GF-D8 (cell line): ENCODE measurements around the gene TSSK3.
A peak's percentile ranks its signal among the peaks of the same experiment; 100 is the strongest.

Source experiments
- DNase-seq: peaks from one replicate; lab custom pipeline; 2025; lab: John Stamatoyannopoulos, UW

TSSK3 gene

DNA sequence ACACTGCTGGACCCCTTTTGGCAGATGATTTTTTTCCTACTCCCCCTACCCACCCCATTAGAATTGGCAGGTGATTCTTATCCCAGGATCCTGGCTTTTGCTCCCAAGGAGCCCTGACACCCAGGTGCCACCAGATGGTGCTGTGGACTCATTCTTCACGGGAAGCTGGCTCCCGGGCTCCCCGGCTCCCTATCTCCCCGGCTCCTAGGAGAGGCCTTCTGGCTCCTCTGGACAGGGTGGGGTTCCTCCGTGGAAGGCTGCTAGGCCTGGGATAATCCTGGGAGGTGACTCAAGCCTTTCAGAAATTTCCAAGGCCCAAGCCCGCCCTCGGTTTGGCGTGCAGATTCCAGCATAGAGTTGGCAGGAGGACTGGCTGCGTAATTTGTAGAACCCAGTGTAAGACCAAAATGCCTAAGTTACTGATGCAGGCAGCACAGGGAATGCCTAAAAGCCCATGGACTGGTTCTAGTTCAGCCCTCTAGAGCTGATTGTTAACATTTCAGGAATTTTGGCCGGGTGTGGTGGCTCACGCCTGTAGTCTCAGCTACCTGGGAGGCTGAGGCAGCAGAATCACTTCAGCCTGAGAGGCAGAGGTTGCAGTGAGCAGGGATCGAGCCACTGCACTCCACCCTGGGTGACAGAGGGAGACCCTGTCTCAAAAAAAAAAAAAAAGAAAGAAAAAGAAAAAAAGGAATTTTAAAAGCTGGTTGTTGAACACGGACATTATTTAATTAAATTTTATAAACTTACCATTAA is 38.7 kb downstream of the TSSK3 start:
- DNase-seq, result no peak

GRCh38 chr1:32404946-32405345 is 42.6 kb downstream of the TSSK3 start:
- no peak for DNase-seq

DNA sequence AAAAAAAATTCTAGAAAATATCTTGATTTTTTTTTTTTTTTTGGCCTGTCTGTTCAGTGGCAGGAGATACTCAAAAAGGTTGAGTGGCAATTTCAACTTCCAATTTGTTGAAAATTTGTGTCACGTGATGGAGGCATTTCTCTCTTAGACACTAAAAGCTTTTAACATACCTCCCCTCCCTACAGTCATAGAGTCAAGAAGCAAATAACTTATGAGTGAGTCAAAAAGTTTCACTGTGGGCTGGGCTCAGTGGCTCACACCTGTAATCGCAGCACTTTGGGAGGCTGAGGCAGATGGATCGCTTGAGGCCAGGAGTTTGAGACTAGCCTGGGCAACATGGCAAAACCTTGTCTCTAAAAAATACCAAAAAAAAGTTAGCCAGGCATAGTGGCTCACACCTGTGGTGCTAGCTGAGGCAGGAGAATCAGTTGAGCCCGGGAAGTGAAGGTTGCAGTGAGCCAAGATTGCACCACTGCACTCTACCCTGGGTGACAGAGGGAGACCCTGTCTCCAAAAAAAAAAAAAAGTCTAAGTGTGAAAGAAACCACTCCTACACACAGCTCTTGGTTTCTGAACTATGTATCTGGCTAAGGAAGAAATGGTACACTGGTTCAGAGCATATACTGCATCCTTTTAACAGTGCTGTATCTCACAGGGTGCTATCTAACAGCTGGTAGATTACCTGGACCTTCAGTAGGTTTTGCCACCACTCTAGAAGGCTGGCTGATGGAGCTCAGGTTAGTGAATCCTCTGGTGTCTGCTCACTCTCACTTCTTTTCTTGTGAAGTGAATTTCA is 43.5 kb downstream of the TSSK3 start:
- no peak for DNase-seq

GRCh38 chr1:32406629-32407111 is 44.3 kb downstream of the TSSK3 start:
- no peak for DNase-seq

DNA sequence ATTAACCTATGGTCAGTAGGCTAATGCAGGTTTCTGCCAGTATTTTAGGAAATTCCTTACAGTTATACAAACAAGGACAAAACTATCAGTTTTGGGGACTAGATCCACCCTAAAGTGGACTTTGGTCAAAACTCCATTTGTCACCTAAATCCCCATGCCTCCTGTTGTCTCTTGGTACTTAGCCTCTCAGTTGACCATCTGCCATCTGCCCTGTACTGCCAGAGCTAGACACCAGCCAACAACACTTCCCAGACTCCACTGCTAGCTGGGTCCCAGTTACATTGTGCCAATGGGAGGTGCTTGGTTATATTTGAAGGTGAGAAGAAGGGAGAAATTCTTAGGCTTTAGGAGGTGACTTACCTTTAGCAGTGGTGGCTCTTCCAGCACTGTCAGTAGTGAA is 48.9 kb downstream of the TSSK3 start:
- no peak for DNase-seq

- peak; percentile 28 for DNase-seq
Observed at GRCh38 chr1:32413507-32414185, 51.3 kb downstream of the TSSK3 start.
